GM19372 (cell line): Measurements from ENCODE around the gene WHAMM.
"Not testable (repeated sequence)": the region's sequence is repeated elsewhere in the genome, so short reads cannot be mapped to it uniquely, and the experiment has no call there.

Source experiments
- ATAC-seq: cut with Tn5 transposase; IDR thresholded peaks from one replicate; pipeline ENCODE4 v1.9.1; 2021; ENCODE audit warnings: mild to moderate bottlenecking, low read depth, moderate library complexity; ENCODE audit not compliant: unreplicated experiment

Gene WHAMM, protein sequence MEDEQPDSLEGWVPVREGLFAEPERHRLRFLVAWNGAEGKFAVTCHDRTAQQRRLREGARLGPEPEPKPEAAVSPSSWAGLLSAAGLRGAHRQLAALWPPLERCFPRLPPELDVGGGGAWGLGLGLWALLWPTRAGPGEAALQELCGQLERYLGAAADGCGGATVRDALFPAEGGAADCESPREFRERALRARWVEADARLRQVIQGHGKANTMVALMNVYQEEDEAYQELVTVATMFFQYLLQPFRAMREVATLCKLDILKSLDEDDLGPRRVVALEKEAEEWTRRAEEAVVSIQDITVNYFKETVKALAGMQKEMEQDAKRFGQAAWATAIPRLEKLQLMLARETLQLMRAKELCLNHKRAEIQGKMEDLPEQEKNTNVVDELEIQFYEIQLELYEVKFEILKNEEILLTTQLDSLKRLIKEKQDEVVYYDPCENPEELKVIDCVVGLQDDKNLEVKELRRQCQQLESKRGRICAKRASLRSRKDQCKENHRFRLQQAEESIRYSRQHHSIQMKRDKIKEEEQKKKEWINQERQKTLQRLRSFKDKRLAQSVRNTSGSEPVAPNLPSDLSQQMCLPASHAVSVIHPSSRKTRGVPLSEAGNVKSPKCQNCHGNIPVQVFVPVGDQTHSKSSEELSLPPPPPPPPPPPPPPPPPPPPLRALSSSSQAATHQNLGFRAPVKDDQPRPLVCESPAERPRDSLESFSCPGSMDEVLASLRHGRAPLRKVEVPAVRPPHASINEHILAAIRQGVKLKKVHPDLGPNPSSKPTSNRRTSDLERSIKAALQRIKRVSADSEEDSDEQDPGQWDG

DNA sequence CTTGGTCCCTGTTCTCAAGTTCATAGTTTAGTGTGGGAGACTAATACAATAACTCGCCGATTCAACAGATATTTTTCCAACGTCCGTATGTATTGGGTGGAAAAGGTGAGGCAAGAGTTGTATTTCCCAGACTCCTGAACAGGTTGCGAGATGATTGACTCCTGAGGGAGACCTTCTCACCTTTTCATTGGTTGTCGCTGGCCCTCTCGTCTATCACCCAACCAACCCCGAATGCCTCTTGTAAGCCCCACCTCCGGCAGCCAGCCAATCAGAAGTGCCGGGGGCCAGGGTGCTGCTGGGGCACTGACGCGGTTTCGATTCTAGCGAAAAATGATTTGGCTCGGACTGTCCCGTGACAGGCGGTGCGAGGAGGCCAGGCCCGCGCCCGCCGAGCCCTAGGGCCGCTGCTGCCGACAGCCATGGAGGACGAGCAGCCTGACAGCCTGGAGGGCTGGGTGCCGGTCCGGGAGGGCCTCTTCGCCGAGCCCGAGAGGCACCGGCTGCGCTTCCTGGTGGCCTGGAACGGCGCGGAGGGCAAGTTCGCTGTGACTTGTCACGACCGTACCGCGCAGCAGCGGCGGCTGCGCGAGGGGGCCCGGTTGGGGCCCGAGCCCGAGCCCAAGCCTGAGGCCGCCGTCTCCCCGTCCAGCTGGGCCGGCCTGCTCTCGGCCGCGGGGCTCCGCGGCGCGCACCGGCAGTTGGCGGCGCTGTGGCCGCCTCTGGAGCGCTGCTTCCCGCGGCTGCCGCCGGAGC lies at the start of gene WHAMM:
WHAMM (plus strand) TSS at position 321 of the 753 bp plus-strand sequence; CDS start at position 420, 99 bp downstream.
- peak; percentile 92 for ATAC-seq

DNA sequence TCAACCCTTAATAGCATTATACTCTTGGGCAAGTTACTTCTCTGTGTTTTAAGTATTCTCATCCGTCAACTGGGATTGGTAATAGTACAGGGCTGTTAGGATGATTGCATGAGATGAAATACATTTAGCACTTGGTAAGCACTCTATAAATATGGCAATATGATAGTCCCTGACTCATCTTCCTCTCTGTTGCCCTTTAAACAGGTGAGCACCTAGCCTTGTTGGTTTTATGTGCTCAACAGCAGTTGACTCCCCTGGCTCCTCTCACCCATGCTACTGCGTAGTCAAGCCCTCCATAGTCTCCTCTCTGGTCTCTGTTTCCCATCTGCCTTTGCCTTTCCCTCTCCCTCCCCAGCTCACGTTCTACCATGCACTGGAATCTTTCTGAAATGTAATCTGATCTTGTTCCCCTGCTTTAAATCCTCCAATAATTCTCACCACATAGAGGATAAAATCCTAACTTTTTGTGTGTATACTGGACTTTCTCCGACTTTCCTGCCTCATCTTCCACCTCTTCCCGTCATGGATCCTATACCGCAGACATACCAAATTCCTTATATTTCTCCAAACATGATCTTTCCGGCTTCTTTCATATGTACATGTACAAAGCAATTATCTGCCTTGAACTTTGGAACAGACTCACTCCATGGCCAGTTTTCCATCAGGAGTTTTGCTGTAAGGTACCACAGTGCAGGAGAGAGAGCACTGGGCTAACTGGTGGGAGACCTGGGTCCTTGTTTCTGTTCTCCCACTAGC lies 45.9 kb upstream of the WHAMM start:
- ATAC-seq: no peak

DNA sequence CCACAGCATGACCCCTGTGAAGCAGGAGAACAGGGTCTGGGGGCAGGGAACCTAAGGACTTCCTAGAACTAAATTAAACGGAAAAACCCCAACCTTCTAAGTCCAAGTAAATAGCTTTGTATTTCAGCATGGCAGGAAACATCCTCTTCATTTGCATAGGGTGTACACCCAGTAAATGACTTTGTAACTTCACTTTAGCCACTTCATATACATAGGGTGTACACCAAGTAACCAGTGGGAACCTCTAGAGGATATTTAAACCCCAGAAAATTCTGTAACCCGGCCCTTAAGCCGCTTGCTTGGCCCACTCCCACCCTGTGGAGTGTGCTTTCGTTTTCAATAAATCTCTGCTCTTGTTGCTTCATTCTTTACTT lies 45.3 kb upstream of the WHAMM start:
- no peak for ATAC-seq

DNA sequence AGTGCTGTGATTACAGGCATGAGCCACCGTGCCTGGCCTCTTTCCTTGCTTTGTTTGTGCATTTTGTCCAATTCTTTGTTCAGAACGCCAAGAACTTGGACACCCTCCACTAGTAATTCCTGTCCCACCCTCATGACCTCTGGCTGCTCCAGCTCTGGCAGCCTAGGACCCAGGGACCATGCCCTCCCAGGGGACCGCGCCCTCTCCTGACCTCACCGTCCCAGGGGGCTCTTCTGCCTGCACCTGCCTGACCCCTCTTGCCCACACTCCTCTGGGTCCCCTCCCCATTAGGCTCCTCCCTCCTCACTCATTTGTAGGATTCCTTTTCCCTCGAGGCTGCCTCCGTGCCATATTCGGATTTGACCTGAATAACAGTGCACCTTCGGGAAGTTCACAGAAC lies 44.7 kb upstream of the WHAMM start:
- ATAC-seq: no peak

DNA sequence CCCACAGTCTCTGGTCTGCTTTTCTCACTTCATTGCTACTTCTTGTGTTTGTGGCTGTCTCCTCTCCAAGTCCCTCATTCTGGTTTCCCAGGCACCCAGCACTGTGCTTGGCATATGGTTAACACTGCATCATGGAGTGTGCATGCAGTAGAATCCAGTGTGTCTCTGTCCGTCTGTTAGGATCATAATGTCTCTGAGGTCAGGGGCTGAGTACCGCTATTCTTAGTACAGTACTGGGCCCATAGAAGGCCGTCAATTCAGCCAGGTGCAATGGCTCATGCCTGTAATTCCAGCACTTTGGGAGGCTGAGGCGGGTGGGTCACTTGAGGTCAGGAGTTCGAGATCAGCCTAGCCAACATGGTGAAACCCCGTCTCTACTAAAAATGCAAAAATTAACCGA lies 43.2 kb upstream of the WHAMM start:
- not testable (repeated sequence) for ATAC-seq

DNA sequence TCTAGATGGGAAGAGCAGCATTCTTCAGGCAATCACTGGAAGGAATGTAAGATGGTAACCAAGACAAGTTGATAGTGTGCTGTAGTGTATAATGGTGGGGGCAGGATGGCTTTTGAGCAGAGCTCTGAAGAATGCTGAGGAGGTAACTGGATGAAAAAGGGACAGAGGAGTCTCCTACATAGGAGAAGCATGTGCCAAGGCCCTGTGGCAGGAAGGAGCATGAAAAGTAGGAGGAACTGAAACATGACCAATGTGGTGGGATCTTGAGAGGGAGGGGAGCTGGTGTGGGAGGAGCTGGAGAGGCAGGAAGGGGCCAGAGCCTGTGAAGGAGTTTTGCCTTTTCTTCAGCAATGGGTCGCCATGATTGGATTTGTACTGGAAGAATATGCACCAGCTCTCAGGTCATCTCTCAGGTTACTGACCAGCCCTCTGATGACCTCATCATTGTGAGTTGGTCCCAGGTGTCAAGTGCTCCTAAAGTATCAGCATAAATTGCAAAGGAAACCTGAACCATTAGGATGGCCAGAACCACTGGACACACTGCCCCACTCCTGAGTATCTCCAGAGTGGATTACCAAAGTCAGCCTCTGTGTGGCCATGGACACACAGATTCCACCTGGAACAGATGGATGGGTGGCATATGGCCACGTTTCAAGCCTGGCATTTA lies 42.1 kb upstream of the WHAMM start:
- ATAC-seq: no peak

DNA sequence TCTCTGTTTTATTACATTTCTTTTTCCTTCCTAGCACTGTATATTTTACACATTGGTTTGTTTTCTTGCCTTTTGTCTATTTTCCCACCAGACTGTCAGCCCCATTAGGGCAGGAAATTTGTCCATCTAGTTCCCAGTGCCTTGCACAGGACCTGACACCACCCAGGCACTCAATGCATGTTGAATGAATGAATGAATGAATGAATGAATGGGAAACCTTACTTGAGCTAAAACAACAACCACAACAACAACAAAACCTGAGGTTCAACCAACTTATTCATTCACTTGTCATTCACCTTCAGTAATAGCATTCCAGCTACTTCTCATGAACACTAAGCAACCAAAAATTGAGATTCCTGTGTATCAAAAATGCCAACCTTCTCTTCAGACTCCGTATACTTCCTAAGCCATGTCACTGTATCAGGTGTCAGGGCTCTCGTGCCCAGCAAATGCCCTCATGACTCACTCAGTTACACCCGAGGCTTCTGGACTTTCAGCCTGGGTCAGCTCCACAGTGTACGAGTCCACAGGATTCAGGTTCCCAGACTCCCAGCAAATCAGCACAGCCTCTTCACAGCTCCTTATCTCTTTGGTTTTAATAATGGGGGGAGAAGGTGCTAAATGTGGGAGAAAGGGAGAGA lies 40.9 kb upstream of the WHAMM start:
- no peak for ATAC-seq

DNA sequence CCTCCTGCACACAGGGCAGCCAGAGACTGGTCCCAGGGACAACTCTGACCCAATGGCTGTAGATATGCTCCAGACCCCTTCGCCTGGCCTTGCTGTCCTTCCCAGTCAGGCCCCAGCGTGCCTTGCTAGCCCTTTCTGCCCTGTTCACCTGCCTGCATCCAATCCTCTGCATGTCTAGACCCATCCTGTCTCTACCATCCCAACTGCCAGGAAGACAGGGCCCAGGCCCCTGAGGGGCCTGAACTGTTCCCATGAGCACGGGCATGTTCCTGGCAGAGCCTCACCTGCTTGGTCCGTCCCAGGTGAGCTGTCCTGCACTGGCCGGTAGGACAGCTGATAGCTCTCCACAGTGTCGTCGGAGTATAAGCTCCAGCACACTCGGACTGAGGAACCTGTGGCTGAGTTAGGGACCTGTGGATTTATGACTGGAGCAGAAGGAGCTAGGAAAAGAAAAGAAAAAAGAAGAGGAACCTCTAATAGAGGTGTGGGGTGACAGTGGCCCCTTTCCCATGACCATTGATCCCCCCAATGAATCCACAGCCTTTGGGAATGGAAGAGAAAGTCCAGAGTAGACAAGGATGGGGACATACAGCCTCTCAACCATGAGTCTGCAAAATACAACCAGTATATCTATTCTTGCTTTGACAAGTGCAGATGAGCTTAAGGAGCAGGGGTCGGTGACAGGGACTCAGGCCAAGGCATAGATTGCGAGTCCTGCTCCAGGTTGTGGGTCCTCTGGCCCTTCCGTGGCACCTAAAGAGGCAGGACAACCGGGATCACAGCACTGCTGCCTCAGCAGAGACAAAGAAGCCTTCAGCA lies 37.4 kb upstream of the WHAMM start:
- no peak for ATAC-seq

DNA sequence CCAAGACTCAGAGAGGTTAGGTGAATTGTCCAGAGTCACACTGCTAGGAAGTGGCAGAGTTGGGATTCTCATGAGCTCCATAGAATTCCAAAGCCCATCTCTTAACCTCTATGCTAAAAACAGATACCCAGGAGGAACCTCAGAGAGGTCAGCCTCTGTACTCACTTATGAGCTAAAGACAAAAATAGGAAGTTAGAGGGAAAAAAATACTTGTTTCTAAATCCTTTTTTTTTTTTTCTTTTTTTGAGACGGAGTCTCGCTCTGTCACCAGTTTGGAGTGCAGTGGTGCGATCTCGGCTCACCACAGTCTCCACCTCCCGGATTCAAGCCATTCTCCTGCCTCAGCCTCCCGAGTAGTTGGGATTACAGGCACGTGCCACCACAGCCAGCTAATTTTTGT lies 34.9 kb upstream of the WHAMM start:
- no peak for ATAC-seq

DNA sequence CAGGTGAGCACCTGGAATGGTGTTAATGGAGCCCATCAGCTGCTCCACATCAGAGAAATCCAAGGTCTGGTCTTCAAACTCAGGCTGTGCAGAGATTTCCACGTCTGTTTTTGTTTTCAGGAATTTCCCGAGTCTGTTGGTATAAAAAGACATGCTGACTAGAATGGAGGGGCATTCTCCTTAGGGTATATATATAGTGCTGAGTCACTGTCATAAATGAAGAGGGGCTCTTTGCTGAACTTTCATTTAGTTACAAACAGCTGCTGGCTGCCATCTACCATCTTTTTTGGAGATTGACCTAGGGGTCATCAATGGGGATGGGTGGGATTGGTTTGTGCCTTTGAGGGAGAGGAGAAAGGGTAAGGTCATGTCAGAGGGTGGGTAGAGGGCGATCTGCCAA lies 30.7 kb upstream of the WHAMM start:
- ATAC-seq: no peak

DNA sequence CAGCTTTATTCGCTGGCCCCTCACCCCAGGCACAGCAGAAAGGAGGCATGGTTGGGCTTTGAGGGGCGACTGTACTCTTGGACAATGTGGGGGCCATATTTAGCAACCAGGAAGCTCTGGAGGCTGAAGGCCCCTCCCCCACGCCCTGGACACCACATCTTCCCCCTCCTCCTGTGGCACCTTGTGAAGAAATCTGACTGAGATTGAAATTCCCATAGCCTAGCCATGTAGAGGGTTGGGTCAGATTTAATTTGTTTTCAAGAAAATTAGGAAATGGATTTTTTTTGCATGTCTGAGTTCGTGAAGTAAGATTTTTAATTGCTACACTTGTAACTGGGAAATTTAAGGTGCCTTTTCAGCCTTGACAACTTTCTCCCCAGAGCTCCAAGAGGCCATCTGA lies 28.1 kb upstream of the WHAMM start:
- no peak for ATAC-seq

DNA sequence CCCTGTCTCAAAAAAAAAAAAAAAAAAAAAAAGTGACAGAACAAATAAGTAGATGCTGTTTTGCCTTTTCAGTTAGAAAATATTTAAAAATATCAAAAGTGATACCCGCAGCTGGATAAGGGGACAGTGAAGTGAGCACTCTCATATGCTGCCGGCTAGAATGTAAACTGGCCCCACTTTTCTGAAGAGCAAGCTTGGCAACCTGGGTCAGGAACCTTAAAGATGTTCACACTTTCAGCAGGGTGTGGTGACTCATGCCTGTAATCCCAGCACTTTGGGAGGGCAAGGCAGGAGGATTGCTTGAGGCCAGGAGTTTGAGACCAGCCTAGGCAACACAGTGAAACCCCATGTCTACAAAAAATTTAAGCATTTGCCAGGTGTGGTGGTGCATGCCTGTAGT lies 20.9 kb upstream of the WHAMM start:
- ATAC-seq: no peak

DNA sequence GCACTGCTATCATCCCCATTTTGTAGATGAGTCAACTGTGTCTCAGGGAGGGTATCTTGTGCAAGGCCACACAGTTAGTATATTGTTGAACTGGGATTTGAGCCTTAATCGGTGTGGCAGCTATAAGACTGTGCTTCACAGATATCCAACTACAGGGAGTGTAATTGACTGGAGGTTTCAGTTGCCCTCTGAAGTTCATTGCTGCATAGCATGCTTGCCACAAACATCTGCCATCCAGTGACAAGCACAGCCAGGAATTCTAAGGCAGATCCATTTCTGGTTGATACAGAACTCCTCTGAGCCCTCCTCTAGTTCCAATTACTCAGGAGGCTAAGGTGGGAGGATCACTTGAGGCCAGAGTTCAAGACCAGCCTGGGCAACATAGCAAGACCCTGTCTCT lies 19.9 kb upstream of the WHAMM start:
- no peak for ATAC-seq

DNA sequence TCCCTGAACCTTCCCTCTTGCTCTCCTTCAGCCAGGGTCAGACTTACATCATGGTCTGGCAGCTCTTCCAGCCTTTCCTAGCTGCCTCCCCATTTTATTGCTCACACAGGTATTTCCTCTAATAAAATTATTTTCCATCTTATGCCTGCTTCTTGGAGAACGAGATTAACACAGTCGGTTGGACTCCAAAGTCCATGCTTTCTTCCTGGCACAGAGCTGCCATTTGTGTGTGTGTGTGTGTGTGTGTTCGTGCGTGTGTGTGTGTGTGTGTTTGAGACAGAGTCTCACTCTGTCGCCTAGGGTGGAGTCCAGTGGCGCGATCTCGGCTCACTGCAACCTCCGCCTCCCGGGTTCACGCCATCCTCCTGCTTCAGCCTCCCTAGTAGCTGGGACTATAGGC lies 19.1 kb upstream of the WHAMM start:
- no peak for ATAC-seq

DNA sequence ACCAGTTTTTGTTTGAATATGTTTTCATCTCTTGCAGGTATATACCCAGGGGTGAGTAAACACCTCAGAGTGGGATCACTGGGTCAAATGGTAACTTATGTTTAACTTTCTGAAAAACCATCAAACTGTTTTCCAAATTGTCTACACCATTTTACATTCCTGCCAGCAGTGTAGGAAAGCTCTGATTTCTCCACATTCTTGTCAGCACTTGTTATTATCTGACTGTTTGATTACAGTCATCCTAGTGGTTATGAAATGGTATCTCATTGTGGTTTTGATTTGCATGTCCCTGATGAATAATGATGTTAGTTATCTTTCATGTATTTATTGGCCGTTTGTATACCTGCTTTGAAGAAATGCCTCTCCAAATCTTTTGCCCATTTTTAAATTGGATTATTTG lies 17.4 kb upstream of the WHAMM start:
- no peak for ATAC-seq

DNA sequence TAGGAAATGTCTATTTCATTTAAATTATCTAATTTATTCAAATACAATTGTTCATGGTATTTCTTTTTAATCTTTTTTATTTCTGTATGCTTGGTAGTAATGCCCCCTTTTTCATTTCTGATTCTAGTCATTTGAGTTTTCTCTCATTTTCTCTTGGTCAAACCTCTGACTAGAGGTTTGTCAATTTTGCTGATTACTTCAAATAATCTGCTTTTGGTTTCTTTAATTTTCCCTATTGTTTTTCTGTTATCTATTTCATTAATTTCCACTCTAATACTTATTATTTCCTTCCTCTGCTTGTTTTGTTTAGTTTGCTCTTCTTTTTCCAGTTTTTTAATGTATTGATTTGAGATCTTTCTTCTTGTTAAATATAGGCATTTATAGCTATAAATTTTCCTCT lies 15.7 kb upstream of the WHAMM start:
- no peak for ATAC-seq

DNA sequence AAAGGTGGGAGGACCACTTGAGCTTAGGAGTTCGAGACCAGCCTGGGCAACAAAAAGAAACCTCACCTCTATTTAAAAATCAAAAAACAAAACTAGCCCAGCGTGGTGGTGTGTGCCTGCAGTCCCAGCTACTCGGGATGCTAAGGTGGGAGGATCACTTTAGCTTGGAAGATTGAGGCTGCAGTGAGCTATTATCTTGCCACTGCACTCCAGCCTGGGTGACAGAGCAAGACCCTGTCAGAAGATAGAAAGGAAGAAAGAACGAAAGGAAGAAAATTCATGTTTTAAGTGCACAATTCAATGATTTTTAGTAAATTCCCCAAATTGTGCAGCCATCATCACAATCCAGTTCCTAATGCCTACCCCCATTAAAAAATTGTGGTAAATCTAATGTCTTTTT lies 11.3 kb upstream of the WHAMM start:
- no peak for ATAC-seq

DNA sequence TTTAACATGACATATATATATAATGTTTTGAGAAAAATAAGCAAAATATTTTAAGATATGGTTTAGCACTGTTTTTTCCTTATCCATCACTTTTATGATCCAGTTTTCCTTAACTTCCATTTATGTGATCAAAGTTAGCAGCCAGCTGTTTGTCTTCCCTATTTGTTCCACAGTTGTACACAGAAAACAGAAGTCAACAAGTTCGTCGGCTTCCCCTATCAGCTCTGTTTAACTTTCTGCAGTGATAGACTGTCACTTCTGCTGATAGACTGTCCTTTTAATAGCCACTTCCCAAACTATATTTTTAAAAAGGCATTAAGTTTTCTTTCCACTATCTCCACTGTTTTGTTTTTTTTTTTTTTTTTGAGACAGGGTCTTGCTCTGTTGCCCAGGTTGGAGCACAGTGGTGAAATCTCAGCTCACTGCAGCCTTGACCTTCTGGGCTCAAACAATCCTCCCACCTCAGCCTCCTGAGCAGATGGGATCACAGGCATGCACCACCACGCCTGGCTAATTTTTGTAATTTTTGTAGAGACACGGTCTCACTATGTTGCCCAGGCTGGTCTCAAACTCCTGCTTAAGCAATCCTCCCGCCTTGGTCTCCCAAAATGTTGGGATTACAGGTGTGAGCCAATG lies 10.8 kb upstream of the WHAMM start:
- no peak for ATAC-seq
